HL-60 (cell line): ENCODE results near the gene ITGB5.

Experiments used
- DNase-seq, 2 experiments: peaks; one replicate each; pipeline ENCODE4 v3.0.0-alpha.2; 2010 to 2020; ENCODE audit warnings: low read depth in 1 of 2, low spot score in 1 of 2
- H3K27ac ChIP-seq: fragments of 250-450 bp; sonication (Bioruptor Pico); replicated peaks from 2 replicates; pipeline ENCODE4 v1.5.1; 2020; ENCODE audit warnings: mild to moderate bottlenecking, moderate library complexity
- H3K27me3 ChIP-seq: fragments of 250-450 bp; sonication (Bioruptor Pico); 2 replicates; pipeline ENCODE4 v1.5.1; 2021; ENCODE audit warnings: mild to moderate bottlenecking, moderate library complexity; ENCODE audit not compliant: insufficient read depth, poor library complexity, severe bottlenecking
- H3K4me3 ChIP-seq: replicated peaks from 2 replicates; pipeline ENCODE4 v1.5.1; 2011; ENCODE audit warnings: mild to moderate bottlenecking, control low read depth, low read length; ENCODE audit not compliant: insufficient read depth
- CTCF ChIP-seq: IDR thresholded peaks from one replicate; pipeline ENCODE4 v1.5.1; 2011; ENCODE audit warnings: low read length, control low read depth, inconsistent platforms; ENCODE audit not compliant: insufficient read depth
- GABPA ChIP-seq: IDR thresholded peaks from 2 replicates; pipeline ENCODE4 v1.6.1; 2012; ENCODE audit warnings: low read depth
- POLR2AphosphoS5 ChIP-seq: IDR thresholded peaks from 2 replicates; pipeline ENCODE4 v1.6.1; 2012; ENCODE audit warnings: low read depth
- REST ChIP-seq: IDR thresholded peaks from 2 replicates; pipeline ENCODE4 v1.6.1; 2012; ENCODE audit warnings: low read depth; ENCODE audit not compliant: insufficient replicate concordance
- SPI1 ChIP-seq: IDR thresholded peaks from 2 replicates; pipeline ENCODE4 v1.6.1; 2012; ENCODE audit warnings: low read depth, mild to moderate bottlenecking, borderline replicate concordance

ITGB5 gene

GRCh38 chr3:124780356-124780755, 106.8 kb downstream of the ITGB5 start:
- peaks cover 3% of the 10 kb centered on the region for H3K27me3 ChIP-seq
- no peak overlapping the region for H3K27ac ChIP-seq
- no peak for DNase-seq
- H3K4me3 ChIP-seq, result no peak overlapping the region
- no peak for TF ChIP-seq GABPA
- no peak for TF ChIP-seq SPI1
- TF ChIP-seq REST, result no peak
- no peak for TF ChIP-seq POLR2AphosphoS5
- TF ChIP-seq CTCF, result no peak

GRCh38 chr3:124779751-124780191, 107.4 kb downstream of the ITGB5 start:
- Histone ChIP-seq H3K27me3 (peaks cover 3% of the 10 kb centered on the region), H3K4me3 (no peak overlapping the region), H3K27ac (no peak overlapping the region)
- TF ChIP-seq GABPA, result no peak
- TF ChIP-seq REST, result no peak
- no peak for TF ChIP-seq SPI1
- DNase-seq, result no peak

GRCh38 chr3:124779116-124779515, 108.0 kb downstream of the ITGB5 start:
- no peak for TF ChIP-seq SPI1
- no peak for TF ChIP-seq GABPA
- TF ChIP-seq CTCF, result no peak
- TF ChIP-seq POLR2AphosphoS5, result no peak
- TF ChIP-seq REST, result no peak
- Histone ChIP-seq H3K4me3 (no peak overlapping the region), H3K27ac (no peak overlapping the region), H3K27me3 (peaks cover 3% of the 10 kb centered on the region)
- no peak for DNase-seq
